ENCODE results near the gene DCLK1.

- TF ChIP-seq POLR2A (IDR thresholded peaks at IDR 0.05) (no peak), CTCF (IDR thresholded peaks at IDR 0.05) (no peak)
Observed at GRCh38 chr13:35747594-35747993, 383.6 kb downstream of the DCLK1 start.

Measured in prostate gland (tissue), 2 donors.